Measurements from ENCODE around the gene TSGA10. TPM values are rescaled to one million over a fixed set of nuclear protein-coding genes. Genes with fewer than 3 reads are reported as not detected.

TSGA10 gene
- total and polyA plus RNA-seq, 2 experiments from 2014 or later = 6.4 to 24.2 TPM

DNA sequence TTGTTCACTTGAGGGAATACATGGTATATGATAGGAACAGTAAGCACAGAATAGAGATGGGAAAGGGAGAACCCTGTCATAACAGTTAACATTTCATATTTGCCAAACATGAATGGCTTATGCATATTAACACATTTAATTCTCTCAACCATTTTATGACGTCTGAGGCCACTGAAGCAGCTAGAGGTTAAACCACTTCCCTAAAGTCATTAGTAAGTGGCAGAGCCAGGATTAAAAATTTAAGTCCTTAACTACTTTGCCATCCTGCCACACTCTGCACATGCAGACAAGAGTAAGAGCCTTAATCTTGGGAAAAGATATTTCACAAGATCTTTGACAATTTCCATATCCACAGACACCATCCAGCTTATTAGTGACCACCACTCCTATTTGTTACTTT, 2.1 kb upstream of the TSGA10 start (continued):
- TF ChIP-seq, protein P1, sequence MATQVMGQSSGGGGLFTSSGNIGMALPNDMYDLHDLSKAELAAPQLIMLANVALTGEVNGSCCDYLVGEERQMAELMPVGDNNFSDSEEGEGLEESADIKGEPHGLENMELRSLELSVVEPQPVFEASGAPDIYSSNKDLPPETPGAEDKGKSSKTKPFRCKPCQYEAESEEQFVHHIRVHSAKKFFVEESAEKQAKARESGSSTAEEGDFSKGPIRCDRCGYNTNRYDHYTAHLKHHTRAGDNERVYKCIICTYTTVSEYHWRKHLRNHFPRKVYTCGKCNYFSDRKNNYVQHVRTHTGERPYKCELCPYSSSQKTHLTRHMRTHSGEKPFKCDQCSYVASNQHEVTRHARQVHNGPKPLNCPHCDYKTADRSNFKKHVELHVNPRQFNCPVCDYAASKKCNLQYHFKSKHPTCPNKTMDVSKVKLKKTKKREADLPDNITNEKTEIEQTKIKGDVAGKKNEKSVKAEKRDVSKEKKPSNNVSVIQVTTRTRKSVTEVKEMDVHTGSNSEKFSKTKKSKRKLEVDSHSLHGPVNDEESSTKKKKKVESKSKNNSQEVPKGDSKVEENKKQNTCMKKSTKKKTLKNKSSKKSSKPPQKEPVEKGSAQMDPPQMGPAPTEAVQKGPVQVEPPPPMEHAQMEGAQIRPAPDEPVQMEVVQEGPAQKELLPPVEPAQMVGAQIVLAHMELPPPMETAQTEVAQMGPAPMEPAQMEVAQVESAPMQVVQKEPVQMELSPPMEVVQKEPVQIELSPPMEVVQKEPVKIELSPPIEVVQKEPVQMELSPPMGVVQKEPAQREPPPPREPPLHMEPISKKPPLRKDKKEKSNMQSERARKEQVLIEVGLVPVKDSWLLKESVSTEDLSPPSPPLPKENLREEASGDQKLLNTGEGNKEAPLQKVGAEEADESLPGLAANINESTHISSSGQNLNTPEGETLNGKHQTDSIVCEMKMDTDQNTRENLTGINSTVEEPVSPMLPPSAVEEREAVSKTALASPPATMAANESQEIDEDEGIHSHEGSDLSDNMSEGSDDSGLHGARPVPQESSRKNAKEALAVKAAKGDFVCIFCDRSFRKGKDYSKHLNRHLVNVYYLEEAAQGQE (IDR thresholded peaks at IDR 0.05; ENCODE audit: unreplicated experiment) = no peak
- TF ChIP-seq POLR2AphosphoS5 (IDR thresholded peaks at IDR 0.05; ENCODE audit: low read depth) = no peak
- TF ChIP-seq, protein P2, sequence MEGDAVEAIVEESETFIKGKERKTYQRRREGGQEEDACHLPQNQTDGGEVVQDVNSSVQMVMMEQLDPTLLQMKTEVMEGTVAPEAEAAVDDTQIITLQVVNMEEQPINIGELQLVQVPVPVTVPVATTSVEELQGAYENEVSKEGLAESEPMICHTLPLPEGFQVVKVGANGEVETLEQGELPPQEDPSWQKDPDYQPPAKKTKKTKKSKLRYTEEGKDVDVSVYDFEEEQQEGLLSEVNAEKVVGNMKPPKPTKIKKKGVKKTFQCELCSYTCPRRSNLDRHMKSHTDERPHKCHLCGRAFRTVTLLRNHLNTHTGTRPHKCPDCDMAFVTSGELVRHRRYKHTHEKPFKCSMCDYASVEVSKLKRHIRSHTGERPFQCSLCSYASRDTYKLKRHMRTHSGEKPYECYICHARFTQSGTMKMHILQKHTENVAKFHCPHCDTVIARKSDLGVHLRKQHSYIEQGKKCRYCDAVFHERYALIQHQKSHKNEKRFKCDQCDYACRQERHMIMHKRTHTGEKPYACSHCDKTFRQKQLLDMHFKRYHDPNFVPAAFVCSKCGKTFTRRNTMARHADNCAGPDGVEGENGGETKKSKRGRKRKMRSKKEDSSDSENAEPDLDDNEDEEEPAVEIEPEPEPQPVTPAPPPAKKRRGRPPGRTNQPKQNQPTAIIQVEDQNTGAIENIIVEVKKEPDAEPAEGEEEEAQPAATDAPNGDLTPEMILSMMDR (conservative IDR thresholded peaks at IDR 0.05; ENCODE audit: low read depth in 2 of 2) = no peak
- no peak for TF ChIP-seq CREB1 (CRISPR knock-in tag; IDR thresholded peaks at IDR 0.05; ENCODE audit: low read depth)
- TF ChIP-seq ETS1 (IDR thresholded peaks at IDR 0.05) = no peak
- no peak for TF ChIP-seq STAT1 (IDR thresholded peaks at IDR 0.05; ENCODE audit: unreplicated experiment)

DNA sequence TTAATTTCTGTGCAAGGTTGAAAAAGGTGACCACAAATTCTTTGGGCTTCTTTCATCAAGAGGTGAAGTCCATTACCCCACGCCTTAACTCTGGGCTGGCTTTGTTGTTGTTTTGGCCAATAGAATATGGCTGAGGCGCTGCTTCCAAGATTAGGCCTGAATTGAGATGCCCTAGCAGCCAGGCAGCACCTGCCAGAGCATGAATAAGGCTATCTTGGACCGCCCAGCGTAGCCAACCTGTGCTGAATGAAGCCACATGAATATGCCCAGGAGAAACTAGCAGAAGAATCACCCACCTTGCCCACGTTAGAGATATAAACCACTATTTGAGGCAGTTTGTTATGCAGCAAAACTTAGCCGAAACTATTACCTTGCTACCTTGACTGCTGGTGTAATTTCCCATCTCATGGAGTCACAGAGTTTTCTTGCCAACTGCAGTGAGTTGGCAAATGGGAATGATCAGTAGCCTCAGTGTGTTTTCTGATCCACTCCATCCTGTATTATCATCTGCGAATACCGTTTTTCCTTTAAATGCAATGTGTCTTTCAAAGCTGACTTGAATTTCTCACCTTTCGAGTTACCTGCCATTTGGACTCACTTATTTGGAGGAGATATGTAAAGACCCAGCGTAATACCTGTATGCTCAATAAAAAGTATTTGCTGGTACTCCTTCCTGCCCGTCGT, 679 bp downstream of the TSGA10 start:
- Histone ChIP-seq H3K4me3 (peak overlapping the region; percentile 92), H3K79me2 (replicated peaks; ENCODE audit: insufficient read depth) (peaks cover 16% of the 10 kb centered on the region), H3K27ac (ENCODE audit: low read depth) (no peak overlapping the region), H3K9me2 (ENCODE audit: insufficient read depth) (no peaks in the 10 kb centered on the region), H3K27me3 (ENCODE audit: insufficient read depth) (no peaks in the 10 kb centered on the region), H2AFZ (peak overlapping the region; percentile 99), H3F3A (replicated peaks; ENCODE audit: low read depth) (no peaks in the 10 kb centered on the region), H3K36me3 (ENCODE audit: insufficient read depth) (peaks cover 4% of the 10 kb centered on the region; the same call in 1 of the 2 replicates), H4K20me1 (replicated peaks; ENCODE audit: insufficient read depth) (peaks cover 4% of the 10 kb centered on the region; the same call in 1 of the 2 replicates), H3K4me2 (peak overlapping the region; percentile 97), H3K4me1 (ENCODE audit: insufficient read depth) (peaks cover 14% of the 10 kb centered on the region)
- Mint-ChIP-seq H3K4me1 (peaks cover 16% of the 10 kb centered on the region), H3K9me3 (no peaks in the 10 kb centered on the region), H3K27ac (peak overlapping the region; percentile 95), H3K4me3 (peak overlapping the region; percentile 87), H3K36me3 (ENCODE audit: low read depth) (peaks cover 13% of the 10 kb centered on the region), H3K27me3 (ENCODE audit: insufficient read depth, low read depth, poor library complexity) (peaks cover 4% of the 10 kb centered on the region)
- DNase-seq (ENCODE audit: low spot score) = peak; percentile 4
- no peak for ATAC-seq
- TF ChIP-seq EZH2 (IDR thresholded peaks at IDR 0.05; ENCODE audit: low read depth, unreplicated experiment) (no peak), NANOG (IDR thresholded peaks at IDR 0.05; ENCODE audit: borderline replicate concordance) (no peak), ETS1 (IDR thresholded peaks at IDR 0.05) (no peak), ZNF331 (CRISPR knock-in tag; IDR thresholded peaks at IDR 0.05; ENCODE audit: low read depth) (no peak), EZH2phosphoT487 (IDR thresholded peaks at IDR 0.05; ENCODE audit: unreplicated experiment) (no peak)

Data from GM23338 (cell line).